HG03280 (cell line): ENCODE data around the gene PCDHA1.
A peak's percentile ranks its signal among the peaks of the same experiment; 100 is the strongest.

Experiments
- ATAC-seq: cut with Tn5 transposase; IDR thresholded peaks from one replicate; pipeline ENCODE4 v1.9.1; 2021; ENCODE audit warnings: mild to moderate bottlenecking, moderate library complexity; ENCODE audit not compliant: unreplicated experiment

PCDHA1 gene

GRCh38 chr5:141040093-141040770 lies 254.3 kb downstream of the PCDHA1 start:
- no peak for ATAC-seq

DNA sequence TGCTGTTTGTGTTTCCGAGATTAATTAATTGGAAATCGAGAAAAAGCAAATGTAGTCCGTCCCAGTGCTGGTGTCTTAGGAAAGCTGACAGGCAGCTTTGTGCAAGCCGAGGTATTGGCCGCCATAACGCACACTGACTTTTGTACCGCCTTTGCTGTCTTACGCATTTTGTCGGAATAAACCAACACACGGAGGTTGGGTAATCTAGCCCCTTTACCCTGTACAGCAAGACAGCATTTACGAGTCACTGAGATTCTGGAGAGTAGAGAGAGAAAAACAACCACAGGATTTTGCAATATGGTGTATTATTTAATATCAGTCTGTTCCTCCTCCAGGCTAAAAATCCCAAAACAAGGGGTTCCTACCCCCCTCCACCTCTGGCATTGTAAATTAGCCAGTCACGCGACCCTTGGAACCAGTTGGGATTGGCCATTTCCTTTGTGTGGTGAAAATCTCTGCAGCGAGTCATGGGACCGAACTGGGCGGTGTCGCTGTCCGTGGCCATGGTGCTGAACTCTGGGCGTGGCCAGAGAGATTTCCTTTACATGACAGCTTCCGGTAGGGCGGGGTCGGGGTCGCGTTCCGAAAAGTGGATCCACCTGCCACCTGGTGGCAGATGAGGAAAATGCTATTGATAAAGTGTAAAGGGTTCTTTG lies 255.0 kb downstream of the PCDHA1 start:
- ATAC-seq: peak; percentile 62

DNA sequence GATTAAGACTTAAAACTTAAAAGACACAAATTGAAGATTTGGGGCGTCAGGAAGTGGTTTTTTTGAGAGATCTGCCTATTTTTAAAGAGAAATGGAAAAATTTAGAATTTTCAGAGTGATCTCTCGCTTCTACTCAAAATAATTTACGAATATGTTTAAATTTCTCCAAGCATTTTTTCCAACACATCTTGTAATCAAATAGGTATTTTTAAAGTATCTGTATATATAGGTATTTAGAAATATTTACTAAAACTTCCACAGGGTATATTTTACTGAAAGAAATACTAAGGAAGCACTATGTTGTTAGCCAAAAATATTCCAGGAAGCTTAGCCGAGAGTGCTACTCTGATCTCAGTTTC lies 255.5 kb downstream of the PCDHA1 start:
- no peak for ATAC-seq

DNA sequence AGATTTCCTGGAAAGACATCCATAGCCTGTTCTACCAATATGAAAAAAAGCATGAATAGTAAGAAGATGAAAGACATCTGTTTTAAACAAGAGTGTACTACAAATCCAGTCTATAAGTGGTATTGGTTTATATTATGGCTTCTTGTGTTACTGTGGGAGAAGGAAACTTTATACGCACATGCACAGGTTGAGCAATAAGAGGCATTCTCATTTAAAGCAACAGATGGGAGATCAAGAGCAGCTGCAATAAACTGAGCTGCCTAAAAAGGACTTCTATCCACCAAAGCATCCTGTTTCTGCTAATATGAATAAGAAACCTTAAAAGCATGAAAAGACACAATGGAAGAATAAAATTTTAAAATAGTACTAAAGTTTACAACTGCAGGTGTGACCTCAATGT lies 256.6 kb downstream of the PCDHA1 start:
- no peak for ATAC-seq

DNA sequence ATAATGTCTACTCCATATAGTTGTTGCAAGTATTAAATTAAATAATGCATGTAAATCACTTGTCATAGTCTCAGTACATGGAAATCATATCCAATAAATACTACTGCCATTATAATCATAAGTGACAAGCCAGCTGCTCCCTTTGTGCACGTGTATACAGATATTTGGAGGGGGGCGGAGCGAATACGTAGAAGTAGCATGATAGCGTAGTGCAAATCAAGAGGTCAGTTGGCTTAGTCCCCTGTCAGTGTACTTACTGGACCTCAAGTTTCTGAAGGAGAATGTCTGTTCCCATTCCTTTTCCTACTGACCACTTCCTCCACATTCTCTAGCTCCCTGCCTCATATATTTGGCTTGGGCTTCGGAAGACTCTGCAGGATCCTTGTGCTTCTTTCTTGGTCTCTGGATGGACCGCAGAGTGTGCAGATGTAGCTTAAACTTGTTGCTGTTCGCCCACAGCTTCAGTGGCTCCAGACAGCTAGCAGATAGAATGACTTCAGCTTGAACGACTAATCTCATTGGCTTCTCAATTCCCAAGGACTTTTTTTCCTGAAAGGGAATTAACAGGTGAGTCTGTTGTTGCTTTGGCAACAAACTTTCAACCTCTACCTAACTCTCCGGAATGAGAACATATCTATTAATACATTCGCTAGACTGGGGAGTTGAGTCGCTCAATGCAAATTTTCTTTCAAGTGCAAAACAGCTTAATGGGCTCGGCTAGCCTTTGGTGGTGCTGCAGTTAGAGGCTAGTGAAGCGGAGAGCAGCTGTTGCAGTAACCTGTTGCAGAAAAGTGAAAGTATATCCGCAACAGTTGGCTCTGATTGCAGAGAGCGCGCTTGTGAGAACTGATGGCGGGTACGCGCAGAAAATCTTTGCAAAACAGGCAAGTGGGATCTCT lies 264.9 kb downstream of the PCDHA1 start, which contains the start of gene PCDHB1:
Gene PCDHB1 (plus strand): TSS at position 753 of the 899 bp plus-strand sequence. CDS start 97 bp downstream, at position 850.
- no peak for ATAC-seq

DNA sequence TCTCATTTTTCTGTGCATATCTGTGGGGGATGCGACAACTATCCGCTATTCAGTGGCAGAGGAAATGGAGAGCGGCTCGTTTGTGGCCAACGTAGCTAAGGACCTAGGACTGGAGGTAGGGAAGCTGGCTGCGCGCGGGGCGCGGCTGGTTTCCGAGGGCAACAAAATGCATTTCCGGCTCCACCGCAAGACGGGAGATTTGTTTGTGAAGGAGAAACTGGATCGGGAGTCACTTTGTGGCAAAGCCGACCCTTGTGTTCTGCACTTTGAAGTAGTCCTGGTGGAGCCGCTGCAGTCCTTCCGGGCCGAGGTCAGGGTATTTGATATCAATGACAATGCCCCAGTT lies 265.6 kb downstream of the PCDHA1 start:
- no peak for ATAC-seq
